DOHH2 (cell line): ENCODE measurements around the gene CAP1.

Experiments
- EZH2phosphoT487 ChIP-seq: fragments of 200-600 bp; sonication (generic); IDR thresholded peaks from 2 replicates; pipeline ENCODE4 v1.6.1; 2017; ENCODE audit warnings: borderline replicate concordance, mild to moderate bottlenecking, antibody characterized with exemption, low read length, moderate library complexity, mixed read lengths
- TF ChIP-seq, protein P1 (sequence below): fragments of 200-600 bp; sonication (generic); IDR thresholded peaks from one replicate; pipeline ENCODE4 v1.5.1; 2014; ENCODE audit warnings: antibody characterized with exemption, mild to moderate bottlenecking, low read depth, low read length; ENCODE audit not compliant: poor library complexity, severe bottlenecking

DNA sequence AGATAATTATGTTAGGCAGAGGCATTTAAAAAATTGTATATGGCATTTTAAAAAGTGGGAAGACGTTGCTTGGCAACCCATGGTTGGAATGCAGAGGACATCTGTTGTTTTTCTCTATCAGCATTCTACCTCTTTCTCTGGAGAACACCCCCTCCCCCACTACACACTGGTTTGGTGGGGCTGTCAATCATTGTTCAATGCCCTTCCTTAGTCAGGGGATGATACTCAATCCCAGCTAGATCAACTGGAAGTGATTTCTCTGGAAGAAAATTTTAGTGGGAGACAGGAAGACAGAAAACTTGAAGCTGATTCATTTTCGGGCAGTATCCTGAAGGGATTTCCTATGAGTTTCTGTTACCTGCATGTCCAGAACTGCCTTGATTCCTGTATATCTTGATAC lies 35.7 kb upstream of the CAP1 start:
- TF ChIP-seq, protein P1, sequence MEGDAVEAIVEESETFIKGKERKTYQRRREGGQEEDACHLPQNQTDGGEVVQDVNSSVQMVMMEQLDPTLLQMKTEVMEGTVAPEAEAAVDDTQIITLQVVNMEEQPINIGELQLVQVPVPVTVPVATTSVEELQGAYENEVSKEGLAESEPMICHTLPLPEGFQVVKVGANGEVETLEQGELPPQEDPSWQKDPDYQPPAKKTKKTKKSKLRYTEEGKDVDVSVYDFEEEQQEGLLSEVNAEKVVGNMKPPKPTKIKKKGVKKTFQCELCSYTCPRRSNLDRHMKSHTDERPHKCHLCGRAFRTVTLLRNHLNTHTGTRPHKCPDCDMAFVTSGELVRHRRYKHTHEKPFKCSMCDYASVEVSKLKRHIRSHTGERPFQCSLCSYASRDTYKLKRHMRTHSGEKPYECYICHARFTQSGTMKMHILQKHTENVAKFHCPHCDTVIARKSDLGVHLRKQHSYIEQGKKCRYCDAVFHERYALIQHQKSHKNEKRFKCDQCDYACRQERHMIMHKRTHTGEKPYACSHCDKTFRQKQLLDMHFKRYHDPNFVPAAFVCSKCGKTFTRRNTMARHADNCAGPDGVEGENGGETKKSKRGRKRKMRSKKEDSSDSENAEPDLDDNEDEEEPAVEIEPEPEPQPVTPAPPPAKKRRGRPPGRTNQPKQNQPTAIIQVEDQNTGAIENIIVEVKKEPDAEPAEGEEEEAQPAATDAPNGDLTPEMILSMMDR: no peak
- no peak for TF ChIP-seq EZH2phosphoT487
